GM23248 (cell line): ENCODE results near the gene SLC45A2.

Experiments
- EZH2 ChIP-seq: fragments of 200-600 bp; sonication (generic); IDR thresholded peaks from 2 replicates; pipeline ENCODE4 v1.6.1; 2018; ENCODE audit warnings: antibody characterized with exemption, mild to moderate bottlenecking; ENCODE audit not compliant: insufficient read depth, poor library complexity, severe bottlenecking
- EZH2phosphoT487 ChIP-seq: fragments of 200-600 bp; sonication (generic); IDR thresholded peaks from 2 replicates; pipeline ENCODE4 v1.6.1; 2018; ENCODE audit warnings: antibody characterized with exemption, moderate library complexity, mild to moderate bottlenecking, low read depth; ENCODE audit not compliant: insufficient read depth

GRCh38 chr5:33985447-33985846 lies 954 bp upstream of the SLC45A2 start:
- TF ChIP-seq EZH2 (no peak), EZH2phosphoT487 (no peak)
